ENCODE results near the gene HPS3. TPM values are rescaled to one million over a fixed set of nuclear protein-coding genes. Genes with fewer than 3 reads are reported as not detected.

Gene HPS3
- total RNA-seq, 1 donor from 2014 or later: 28.6 TPM

DNA sequence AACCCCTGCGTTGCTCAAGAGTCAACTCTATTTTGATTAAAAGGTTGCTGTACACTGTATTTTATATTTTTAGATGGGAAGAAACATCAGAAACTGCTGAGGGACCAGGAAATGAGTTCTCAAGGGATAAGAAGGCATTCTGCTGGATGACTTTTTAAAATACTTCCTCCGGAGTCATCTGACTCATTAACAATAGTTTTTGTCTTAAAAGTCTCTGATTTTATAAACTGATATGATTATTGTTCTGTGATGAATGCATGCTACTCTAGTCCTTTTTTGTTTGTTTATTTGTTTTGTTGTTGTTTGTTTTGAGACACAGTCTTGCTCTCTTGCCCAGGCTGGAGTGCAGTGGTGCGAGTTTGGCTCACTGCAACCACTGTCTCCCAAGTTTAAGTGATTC lies 25.0 kb upstream of the HPS3 start:
- no peak for TF ChIP-seq CTCF (IDR thresholded peaks at IDR 0.05; ENCODE audit: unreplicated experiment)
- H3K4me1 Mint-ChIP-seq: no peaks in the 10 kb centered on the region
- H3K9me3 Mint-ChIP-seq: peaks cover 24% of the 10 kb centered on the region
- H3K27ac Mint-ChIP-seq: no peak overlapping the region
- H3K4me3 Mint-ChIP-seq: no peak overlapping the region
- no peaks in the 10 kb centered on the region for H3K36me3 Mint-ChIP-seq
- H3K27me3 Mint-ChIP-seq (ENCODE audit: low read depth): no peaks in the 10 kb centered on the region
- DNase-seq (ENCODE audit: low spot score in 2 of 2, unreplicated experiment in 2 of 2): no peak

GRCh38 chr3:149114458-149114857 lies 15.0 kb upstream of the HPS3 start:
- Mint-ChIP-seq H3K27ac (no peak overlapping the region), H3K4me1 (no peaks in the 10 kb centered on the region), H3K9me3 (peaks cover 8% of the 10 kb centered on the region), H3K36me3 (no peaks in the 10 kb centered on the region), H3K4me3 (no peak overlapping the region), H3K27me3 (ENCODE audit: low read depth) (no peaks in the 10 kb centered on the region)
- TF ChIP-seq CTCF (IDR thresholded peaks at IDR 0.05; ENCODE audit: unreplicated experiment): no peak
- no peak for DNase-seq (ENCODE audit: low spot score in 2 of 2, unreplicated experiment in 2 of 2)

DNA sequence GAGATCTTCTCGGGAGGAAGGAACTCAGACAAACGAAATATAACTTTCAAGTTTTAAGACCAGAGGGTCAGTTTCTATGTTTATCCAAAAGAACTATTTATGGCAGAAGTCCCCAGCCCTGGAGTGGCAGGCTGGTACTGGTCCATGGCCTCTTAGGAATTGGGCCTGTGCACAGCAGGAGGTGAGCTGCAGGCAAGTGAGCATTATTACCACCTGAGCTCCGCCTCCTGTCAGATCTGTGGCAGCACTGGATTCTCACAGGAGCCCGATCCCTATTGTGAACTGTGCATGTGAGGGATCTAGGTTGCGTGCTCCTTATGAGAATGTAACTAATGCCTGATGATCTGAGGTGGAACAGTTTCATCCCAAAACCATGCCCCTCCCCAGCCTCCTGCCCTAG lies 14.3 kb upstream of the HPS3 start:
- H3K36me3 Mint-ChIP-seq: no peaks in the 10 kb centered on the region
- H3K27me3 Mint-ChIP-seq (ENCODE audit: low read depth): no peaks in the 10 kb centered on the region
- H3K27ac Mint-ChIP-seq: no peak overlapping the region
- TF ChIP-seq CTCF (IDR thresholded peaks at IDR 0.05; ENCODE audit: unreplicated experiment): no peak
- peaks cover 4% of the 10 kb centered on the region for H3K9me3 Mint-ChIP-seq
- no peaks in the 10 kb centered on the region for H3K4me1 Mint-ChIP-seq
- no peak for DNase-seq (ENCODE audit: low spot score in 2 of 2, unreplicated experiment in 2 of 2)
- no peak overlapping the region for H3K4me3 Mint-ChIP-seq

- Mint-ChIP-seq H3K27me3 (ENCODE audit: low read depth) (no peaks in the 10 kb centered on the region), H3K9me3 (no peaks in the 10 kb centered on the region), H3K36me3 (no peaks in the 10 kb centered on the region), H3K4me1 (peaks cover 5% of the 10 kb centered on the region), H3K27ac (no peak overlapping the region), H3K4me3 (no peak overlapping the region)
- DNase-seq (ENCODE audit: low spot score in 2 of 2, unreplicated experiment in 2 of 2): no peak
- TF ChIP-seq CTCF (IDR thresholded peaks at IDR 0.05; ENCODE audit: unreplicated experiment): no peak
These were observed 10.7 kb upstream of the HPS3 start for GRCh38 chr3:149118724-149119123.

DNA sequence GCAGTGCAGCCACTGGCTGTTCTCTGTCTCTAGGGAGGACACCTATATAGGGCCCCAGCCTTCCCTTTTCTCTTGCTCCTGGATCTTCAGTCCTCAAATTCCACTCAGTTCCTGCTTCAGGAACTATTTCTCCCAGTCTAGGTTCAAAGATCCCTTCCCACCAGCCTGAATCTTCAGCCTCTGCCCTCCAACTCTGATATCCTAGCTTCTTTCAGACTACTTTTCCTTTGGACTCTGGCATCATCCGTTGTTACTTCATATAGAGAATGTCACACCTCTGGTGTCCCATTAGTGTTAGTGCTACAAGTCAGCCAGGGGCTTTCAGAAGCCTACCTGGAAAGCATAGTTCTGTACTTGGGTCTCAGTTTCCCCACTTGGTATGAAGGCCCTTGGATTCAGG lies 10.0 kb upstream of the HPS3 start:
- Mint-ChIP-seq H3K27ac (no peak overlapping the region), H3K4me3 (no peak overlapping the region)
- no peak for TF ChIP-seq CTCF (IDR thresholded peaks at IDR 0.05; ENCODE audit: unreplicated experiment)

More for the DNA sequence above, 10.0 kb upstream of the HPS3 start:
- Mint-ChIP-seq H3K4me1 (peaks cover 5% of the 10 kb centered on the region), H3K9me3 (no peaks in the 10 kb centered on the region), H3K27me3 (ENCODE audit: low read depth) (no peaks in the 10 kb centered on the region), H3K36me3 (no peaks in the 10 kb centered on the region)
- DNase-seq (ENCODE audit: low spot score in 2 of 2, unreplicated experiment in 2 of 2): no peak
